A549 (cell line): ENCODE measurements around the gene RBSN.

Experiments
- EP300 ChIP-seq, 2 experiments: fragments of >200 bp; sonication (Bioruptor Twin); formaldehyde crosslinking; IDR thresholded peaks; 2 replicates in 1 of 2; 3 replicates in 1 of 2; pipeline ENCODE4 v1.6.1; 2016 to 2017
- HOXB13 ChIP-seq: fragments of 250-450 bp; sonication (Bioruptor Pico); IDR thresholded peaks from 2 replicates; pipeline ENCODE4 v1.5.0; 2020; ENCODE audit warnings: low read depth, mild to moderate bottlenecking, moderate library complexity
- POLR2AphosphoS2 ChIP-seq: conservative IDR thresholded peaks from 2 replicates; pipeline ENCODE4 v1.6.1; 2012; ENCODE audit warnings: low read length, improper control_type of control experiment, inconsistent platforms
- RAD21 ChIP-seq, 2 experiments: fragments of >200 bp in 1 of 2; sonication (Bioruptor Twin) in 1 of 2; formaldehyde crosslinking in 1 of 2; IDR thresholded peaks in 1 of 2; conservative IDR thresholded peaks in 1 of 2; 2 replicates in 1 of 2; 3 replicates in 1 of 2; pipeline ENCODE4 v1.6.1; 2012 to 2018; ENCODE audit warnings: inconsistent platforms in 1 of 2
- RNF2 ChIP-seq: fragments of 200-600 bp; sonication (generic); IDR thresholded peaks from 2 replicates; pipeline ENCODE4 v1.6.1; 2016; ENCODE audit warnings: low read depth, mild to moderate bottlenecking, antibody characterized with exemption, moderate library complexity, borderline replicate concordance
- TF ChIP-seq, protein P1 (sequence below): fragments of >200 bp; sonication (Bioruptor Twin); formaldehyde crosslinking; IDR thresholded peaks from 3 replicates; pipeline ENCODE4 v1.5.1; 2016
- TF ChIP-seq, protein P2 (sequence below): fragments of 450-650 bp; IDR thresholded peaks from 2 replicates; pipeline ENCODE4 v1.6.1; 2014; ENCODE audit warnings: antibody characterized with exemption

DNA sequence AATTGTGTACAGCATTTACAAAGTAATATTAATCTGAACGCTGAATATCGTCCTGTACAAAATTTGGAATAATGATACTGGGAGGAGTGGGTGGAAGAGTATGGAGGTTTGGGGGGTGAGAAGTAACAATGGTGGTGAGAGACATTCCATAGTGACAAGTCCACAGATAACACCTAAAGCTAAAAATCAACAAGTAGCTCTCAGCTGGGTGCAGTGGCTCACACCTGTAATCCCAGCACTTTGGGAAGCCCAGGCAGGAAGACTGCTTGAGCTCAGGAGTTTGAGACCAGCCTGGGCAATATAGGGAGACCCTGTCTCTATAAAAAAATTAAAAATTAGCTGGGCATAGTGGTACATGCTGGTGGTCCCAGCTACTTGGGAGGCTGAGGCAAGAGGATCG is 38.9 kb downstream of the RBSN start:
- TF ChIP-seq, protein P1, sequence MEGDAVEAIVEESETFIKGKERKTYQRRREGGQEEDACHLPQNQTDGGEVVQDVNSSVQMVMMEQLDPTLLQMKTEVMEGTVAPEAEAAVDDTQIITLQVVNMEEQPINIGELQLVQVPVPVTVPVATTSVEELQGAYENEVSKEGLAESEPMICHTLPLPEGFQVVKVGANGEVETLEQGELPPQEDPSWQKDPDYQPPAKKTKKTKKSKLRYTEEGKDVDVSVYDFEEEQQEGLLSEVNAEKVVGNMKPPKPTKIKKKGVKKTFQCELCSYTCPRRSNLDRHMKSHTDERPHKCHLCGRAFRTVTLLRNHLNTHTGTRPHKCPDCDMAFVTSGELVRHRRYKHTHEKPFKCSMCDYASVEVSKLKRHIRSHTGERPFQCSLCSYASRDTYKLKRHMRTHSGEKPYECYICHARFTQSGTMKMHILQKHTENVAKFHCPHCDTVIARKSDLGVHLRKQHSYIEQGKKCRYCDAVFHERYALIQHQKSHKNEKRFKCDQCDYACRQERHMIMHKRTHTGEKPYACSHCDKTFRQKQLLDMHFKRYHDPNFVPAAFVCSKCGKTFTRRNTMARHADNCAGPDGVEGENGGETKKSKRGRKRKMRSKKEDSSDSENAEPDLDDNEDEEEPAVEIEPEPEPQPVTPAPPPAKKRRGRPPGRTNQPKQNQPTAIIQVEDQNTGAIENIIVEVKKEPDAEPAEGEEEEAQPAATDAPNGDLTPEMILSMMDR = no peak
- no peak for TF ChIP-seq RNF2
- TF ChIP-seq RAD21 (conservative IDR thresholded peaks at IDR 0.05 in 1 of 2, IDR thresholded peaks at IDR 0.05 in 1 of 2) = no peak
- TF ChIP-seq HOXB13 (CRISPR knock-in tag) = no peak
- TF ChIP-seq EP300 (IDR thresholded peaks at IDR 0.05) = no peak
- TF ChIP-seq, protein P2, sequence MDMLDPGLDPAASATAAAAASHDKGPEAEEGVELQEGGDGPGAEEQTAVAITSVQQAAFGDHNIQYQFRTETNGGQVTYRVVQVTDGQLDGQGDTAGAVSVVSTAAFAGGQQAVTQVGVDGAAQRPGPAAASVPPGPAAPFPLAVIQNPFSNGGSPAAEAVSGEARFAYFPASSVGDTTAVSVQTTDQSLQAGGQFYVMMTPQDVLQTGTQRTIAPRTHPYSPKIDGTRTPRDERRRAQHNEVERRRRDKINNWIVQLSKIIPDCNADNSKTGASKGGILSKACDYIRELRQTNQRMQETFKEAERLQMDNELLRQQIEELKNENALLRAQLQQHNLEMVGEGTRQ = no peak
- no peak for TF ChIP-seq POLR2AphosphoS2
